HG02938 (cell line): Measurements from ENCODE around the gene BPIFA3.

Experiments used
- ATAC-seq: cut with Tn5 transposase; IDR thresholded peaks from one replicate; pipeline ENCODE4 v1.9.1; 2021; ENCODE audit warnings: mild to moderate bottlenecking, moderate library complexity; ENCODE audit not compliant: unreplicated experiment

BPIFA3 gene

GRCh38 chr20:33259371-33259770, 42.2 kb downstream of the BPIFA3 start:
- ATAC-seq, result no peak

- no peak for ATAC-seq
Measured at GRCh38 chr20:33261465-33261864, 44.3 kb downstream of the BPIFA3 start.

- no peak for ATAC-seq
Measured at GRCh38 chr20:33262658-33263065, 45.5 kb downstream of the BPIFA3 start.

GRCh38 chr20:33263784-33264183, 46.6 kb downstream of the BPIFA3 start:
- no peak for ATAC-seq

- no peak for ATAC-seq
Measured at GRCh38 chr20:33267701-33268100, 50.5 kb downstream of the BPIFA3 start.

- ATAC-seq, result no peak
Measured at GRCh38 chr20:33272155-33272873, 55.2 kb downstream of the BPIFA3 start.

- no peak for ATAC-seq
Measured at GRCh38 chr20:33273117-33273851, 56.1 kb downstream of the BPIFA3 start.

- ATAC-seq, result no peak
Measured at GRCh38 chr20:33275215-33275614, 58.1 kb downstream of the BPIFA3 start.

- no peak for ATAC-seq
Measured at GRCh38 chr20:33275871-33276270, 58.7 kb downstream of the BPIFA3 start.

- no peak for ATAC-seq
Measured at GRCh38 chr20:33276303-33277113, 59.4 kb downstream of the BPIFA3 start.
